Brain microvascular endothelial cell (primary cell): ENCODE measurements around the gene ESRRB.

Source experiments
- DNase-seq: peaks from one replicate; pipeline ENCODE4 v3.0.0-alpha.2; 2020
- H3K27ac ChIP-seq: fragments of 250-450 bp; sonication (Bioruptor Pico); 2 replicates; pipeline ENCODE4 v1.5.1; 2020; ENCODE audit warnings: mild to moderate bottlenecking, moderate library complexity
- H3K27me3 ChIP-seq: fragments of 250-450 bp; sonication (Bioruptor Pico); replicated peaks from 2 replicates; pipeline ENCODE4 v1.5.1; 2020; ENCODE audit warnings: mild to moderate bottlenecking
- H3K36me3 ChIP-seq: fragments of 250-450 bp; sonication (Bioruptor Pico); replicated peaks from 2 replicates; pipeline ENCODE4 v1.5.1; 2020; ENCODE audit warnings: mild to moderate bottlenecking
- H3K4me3 ChIP-seq: 2 replicates; pipeline ENCODE4 v1.5.1; 2011; ENCODE audit warnings: low read depth, mild to moderate bottlenecking, control low read depth, low read length, moderate library complexity
- CTCF ChIP-seq: IDR thresholded peaks from 2 replicates; pipeline ENCODE4 v1.5.1; 2011; ENCODE audit warnings: low read depth, mild to moderate bottlenecking, moderate library complexity, low read length, control low read depth, inconsistent platforms; ENCODE audit errors: missing control alignments
- in situ Hi-C: cut with HindIII; loops from 2 replicates; pipeline ENCODE4 v1.10.0; 2017; ENCODE audit warnings: low sequenced_read_pairs, low pct_ligation_motif_present

The ESRRB gene

GRCh38 chr14:76412501-76412900, 36.6 kb downstream of the ESRRB start:
- H3K27me3 ChIP-seq = peaks cover 4% of the 10 kb centered on the region
- no peak for DNase-seq
- no peak overlapping the region for H3K27ac ChIP-seq
- in situ Hi-C loops = no loop called here
- no peaks in the 10 kb centered on the region for H3K36me3 ChIP-seq
- TF ChIP-seq CTCF = no peak
- no peak overlapping the region for H3K4me3 ChIP-seq

GRCh38 chr14:76413106-76413961, 37.4 kb downstream of the ESRRB start:
- TF ChIP-seq CTCF = no peak
- H3K27ac ChIP-seq = no peak overlapping the region

GRCh38 chr14:76413962-76414600, 38.1 kb downstream of the ESRRB start:
- peaks cover 4% of the 10 kb centered on the region for H3K27me3 ChIP-seq
- no peak overlapping the region for H3K27ac ChIP-seq
- H3K36me3 ChIP-seq = no peaks in the 10 kb centered on the region
- in situ Hi-C loops = no loop called here
- no peak for DNase-seq
- H3K4me3 ChIP-seq = no peak overlapping the region
- no peak for TF ChIP-seq CTCF

More at GRCh38 chr14:76413106-76413961, 37.4 kb downstream of the ESRRB start:
- in situ Hi-C loops = no loop called here
- DNase-seq = no peak
- Histone ChIP-seq H3K27me3 (peaks cover 4% of the 10 kb centered on the region), H3K4me3 (no peak overlapping the region), H3K36me3 (no peaks in the 10 kb centered on the region)

- no peak for DNase-seq
- in situ Hi-C loops = no loop called here
- H3K36me3 ChIP-seq = no peaks in the 10 kb centered on the region
- no peak for TF ChIP-seq CTCF
- no peak overlapping the region for H3K4me3 ChIP-seq
- no peaks in the 10 kb centered on the region for H3K27me3 ChIP-seq
- H3K27ac ChIP-seq = no peak overlapping the region
Measured at GRCh38 chr14:76419399-76419798, 43.5 kb downstream of the ESRRB start.

GRCh38 chr14:76420827-76421226, 44.9 kb downstream of the ESRRB start:
- H3K4me3 ChIP-seq = no peak overlapping the region
- no peaks in the 10 kb centered on the region for H3K27me3 ChIP-seq
- in situ Hi-C loops = no loop called here
- no peak for DNase-seq
- TF ChIP-seq CTCF = no peak
- H3K27ac ChIP-seq = no peak overlapping the region
- no peaks in the 10 kb centered on the region for H3K36me3 ChIP-seq
